Psoas muscle (tissue), 8 donors: ENCODE data around the gene CLDN14. TPM values are rescaled to one million over a fixed set of nuclear protein-coding genes. Genes with fewer than 3 reads are reported as not detected.

Source experiments
- ATAC-seq, 4 donors: fragments of 200-7000 bp; cut with Tn5 transposase; one replicate each; pipeline ENCODE4 v1.9.1; 2020; ENCODE audit warnings: moderate library complexity in 3 of 4, mild to moderate bottlenecking in 2 of 4
- DNase-seq, 2 donors: peaks; one replicate each; pipeline ENCODE4 v3.0.0-alpha.2; 2020
- H3K27ac ChIP-seq: fragments of 200-600 bp; one replicate; pipeline ENCODE4 v1.8.0; 2022
- H3K27me3 ChIP-seq, 3 donors: fragments of 200-600 bp in 1 of 3; one replicate each; pipeline versions ENCODE4 v1.6.1 to v1.8.0; 2013 to 2022; ENCODE audit warnings: low read length in 2 of 3, mild to moderate bottlenecking in 2 of 3, moderate library complexity in 1 of 3; ENCODE audit not compliant: insufficient read depth in 3 of 3
- H3K36me3 ChIP-seq, 2 donors: fragments of 200-600 bp in 1 of 2; one replicate each; pipeline versions ENCODE4 v1.6.1 to v1.8.0; 2013 to 2022; ENCODE audit warnings: low read depth in 1 of 2, mild to moderate bottlenecking in 1 of 2, moderate library complexity in 1 of 2; ENCODE audit not compliant: insufficient read depth in 1 of 2
- H3K4me1 ChIP-seq: fragments of 200-600 bp; one replicate; pipeline ENCODE4 v1.8.0; 2022
- H3K4me3 ChIP-seq: fragments of 200-600 bp; one replicate; pipeline ENCODE4 v1.8.0; 2022; ENCODE audit warnings: mild to moderate bottlenecking
- H3K9me3 ChIP-seq: fragments of 200-600 bp; one replicate; pipeline ENCODE4 v1.8.0; 2022
- CTCF ChIP-seq: fragments of 200-600 bp; IDR thresholded peaks from one replicate; pipeline ENCODE4 v1.8.0; 2022; ENCODE audit warnings: antibody characterized with exemption
- WGBS, 3 donors: extraction: QIAGEN DNeasy Blood & Tissue Kit; methylation state at CpG; one replicate each; pipeline versions ENCODE4 v1.1.6 to v1.1.7; 2013; 5-methylcytosine and 5-hydroxymethylcytosine counted together
- intact Hi-C, 2 donors: fragments of 100-400 bp; cut with DNase I; formaldehyde crosslinking; loops; one replicate each; pipeline versions ENCODE4 v1.11.0 to v1.14.2; 2022
- polyA plus RNA-seq, 3 donors: library from polyadenylated mRNA; stranded (reverse); fragments of 200-250 nt; gene quantifications; one replicate each; pipeline ENCODE4 v1.2.3, GENCODE V29; 2013
- total RNA-seq, 4 donors: library from RNA; stranded (reverse); fragmentation: NEBNext Ultra II Directional in 2 of 4; extraction: Animal tissue kit (Norgen Biotek cat#: 25700) in 2 of 4; gene quantifications; one replicate each; pipeline versions ENCODE4 v1.2.1 to v1.2.4, GENCODE V29; 2021 to 2023
- donor health status: healthy with polysubstance abuse.
- donor health status: DM: no; HTN: no; CAD: no; lungs with moderate emphysema.
- donor health status: Bipolar disorder and iron deficiency.
- donor health status: healthy.
- donor health status: DM: yes; HTN: yes; CAD: no.
- donor health status: DM: no; HTN: no; CAD: no.
- donor health status: DM: no; HTN: no; CAD: no.
- donor health status: DM: yes; HTN: yes; CAD: no.

Gene CLDN14
- total and polyA plus RNA-seq, 7 donors = 0.04 to 0.31 (median 0.07) TPM; not detected in 4

GRCh38 chr21:36419241-36419640 lies 60.7 kb downstream of the CLDN14 start:
- Histone ChIP-seq H3K9me3 (no peaks in the 10 kb centered on the region), H3K27ac (no peak overlapping the region), H3K36me3 (peaks cover 0 to 38% of the 10 kb centered on the region in 2 donors), H3K4me3 (no peak overlapping the region), H3K27me3 (no peaks in the 10 kb centered on the region), H3K4me1 (no peaks in the 10 kb centered on the region)
- TF ChIP-seq CTCF = no peak
- DNase-seq = no peak
- intact Hi-C loops = loop anchor here in 1 of 2 donors (5.0 kb wide), 1 partner anchor 508 kb away; no protein-coding TSS in a partner anchor
- 88 to 90% (median 90%) methylated on average over 14 of the region's 14 CpGs for WGBS, 3 donors
- ATAC-seq = no peak

GRCh38 chr21:36415375-36415774 lies 64.5 kb downstream of the CLDN14 start:
- WGBS, 3 donors = 89 to 94% (median 93%) methylated on average over 6 of the region's 6 CpGs
- Histone ChIP-seq H3K36me3 (peaks cover 0 to 76% of the 10 kb centered on the region in 2 donors), H3K4me1 (no peaks in the 10 kb centered on the region), H3K27ac (no peak overlapping the region), H3K27me3 (no peaks in the 10 kb centered on the region), H3K4me3 (no peak overlapping the region), H3K9me3 (no peaks in the 10 kb centered on the region)
- ATAC-seq = no peak
- intact Hi-C loops = loop anchor here in 1 of 2 donors (5.0 kb wide), 1 partner anchor 512 kb away; no protein-coding TSS in a partner anchor
- TF ChIP-seq CTCF = no peak
- no peak for DNase-seq

- Histone ChIP-seq H3K4me3 (no peak overlapping the region), H3K9me3 (no peaks in the 10 kb centered on the region), H3K27ac (no peak overlapping the region), H3K27me3 (no peaks in the 10 kb centered on the region), H3K4me1 (no peaks in the 10 kb centered on the region), H3K36me3 (peaks cover 0 to 90% of the 10 kb centered on the region in 2 donors)
- WGBS, 3 donors = 90 to 96% (median 91%) methylated on average over 11 of the region's 11 CpGs
- ATAC-seq (no peak), DNase-seq (peak in 1 of 2 donors; percentile 31)
- intact Hi-C loops = no loop called here
- TF ChIP-seq CTCF = no peak
Observed at GRCh38 chr21:36412916-36413315, 67.0 kb downstream of the CLDN14 start.

- H3K9me3 ChIP-seq = no peaks in the 10 kb centered on the region
- H3K4me1 ChIP-seq = no peaks in the 10 kb centered on the region
- ATAC-seq (no peak), DNase-seq (peak in 1 of 2 donors; percentile 25)
- TF ChIP-seq CTCF = no peak
- peaks cover 0 to 85% of the 10 kb centered on the region in 2 donors for H3K36me3 ChIP-seq
- no peak overlapping the region for H3K27ac ChIP-seq
- WGBS, 3 donors = 97 to 98% (median 97%) methylated on average over 10 of the region's 10 CpGs
- no peaks in the 10 kb centered on the region for H3K27me3 ChIP-seq
- H3K4me3 ChIP-seq = no peak overlapping the region
- intact Hi-C loops = no loop called here
Observed at GRCh38 chr21:36411301-36411700, 68.6 kb downstream of the CLDN14 start.

Other genes starting within 250 kb of the CLDN14 start
- 10 to 100 TPM; 18.9 to 29.6 (median 26.3) TPM for gene MORC3, start 159.9 kb downstream of the CLDN14 start, total RNA-seq
- gene MORC3, start 159.9 kb downstream of the CLDN14 start, polyA plus RNA-seq = 10 to 100 TPM; 12.4 to 33.5 (median 14.2) TPM
- 10 to 100 TPM in 2 of 4 donors, 1 to 10 TPM in 2; 2.6 to 12.6 (median 8.1) TPM for gene CHAF1B, start 94.7 kb downstream of the CLDN14 start, total RNA-seq
- 10 to 100 TPM in 1 of 3 donors, 1 to 10 TPM in 1, under 1 TPM in 1; 0.68 to 10.4 (median 8.4) TPM for gene CHAF1B, start 94.7 kb downstream of the CLDN14 start, polyA plus RNA-seq
- gene SIM2, start 219.0 kb upstream of the CLDN14 start, total RNA-seq = 1 to 10 TPM in 2 of 4 donors, under 1 TPM in 2; 0.08 to 3.0 (median 0.77) TPM
- gene SIM2, start 219.0 kb upstream of the CLDN14 start, polyA plus RNA-seq = under 1 TPM; 0.06 to 0.14 (median 0.13) TPM